GM03348 (cell line): Measurements from ENCODE around the gene CFL2.
"Not testable (repeated sequence)": the region's sequence is repeated elsewhere in the genome, so short reads cannot be mapped to it uniquely, and the experiment has no call there.

Experiments
- DNase-seq: peaks from one replicate; pipeline ENCODE4 v3.0.0; 2012; ENCODE audit warnings: low spot score

Gene CFL2

GRCh38 chr14:34714320-34715126 lies at the start of gene CFL2:
Gene CFL2, minus strand, starts transcription at chr14:34714593. Its CDS starts 53 bp downstream, at chr14:34714540.
- peak; percentile 97 for DNase-seq

- DNase-seq: no peak
Observed at GRCh38 chr14:34755215-34755614, 40.8 kb upstream of the CFL2 start.

- DNase-seq: no peak
Observed at GRCh38 chr14:34754687-34755086, 40.3 kb upstream of the CFL2 start.

- peak; percentile 72 for DNase-seq
Observed at GRCh38 chr14:34750670-34751069, 36.3 kb upstream of the CFL2 start.

- DNase-seq: no peak
Observed at GRCh38 chr14:34750233-34750632, 35.8 kb upstream of the CFL2 start.

- DNase-seq: no peak
Observed at GRCh38 chr14:34749408-34749807, 35.0 kb upstream of the CFL2 start.

- no peak for DNase-seq
Observed at GRCh38 chr14:34742270-34743115, 28.1 kb upstream of the CFL2 start.

GRCh38 chr14:34741840-34742239 lies 27.4 kb upstream of the CFL2 start:
- DNase-seq: no peak

GRCh38 chr14:34740139-34740538 lies 25.7 kb upstream of the CFL2 start:
- not testable (repeated sequence) for DNase-seq

GRCh38 chr14:34737079-34737478 lies 22.7 kb upstream of the CFL2 start:
- not testable (repeated sequence) for DNase-seq

- peak; percentile 62 for DNase-seq
Observed at GRCh38 chr14:34733245-34733644, 18.9 kb upstream of the CFL2 start.

GRCh38 chr14:34732802-34733201 lies 18.4 kb upstream of the CFL2 start:
- no peak for DNase-seq

GRCh38 chr14:34723867-34724266 lies 9.5 kb upstream of the CFL2 start:
- DNase-seq: no peak

GRCh38 chr14:34722723-34723545 lies 8.5 kb upstream of the CFL2 start:
- DNase-seq: peak; percentile 80

GRCh38 chr14:34721129-34721528 lies 6.7 kb upstream of the CFL2 start:
- DNase-seq: no peak

GRCh38 chr14:34718750-34719304 lies 4.4 kb upstream of the CFL2 start:
- DNase-seq: peak; percentile 28

GRCh38 chr14:34715127-34715863 lies 902 bp upstream of the CFL2 start:
- DNase-seq: no peak

GRCh38 chr14:34713681-34714319 lies 593 bp downstream of the CFL2 start:
- DNase-seq: peak; percentile 50

GRCh38 chr14:34713122-34713680 lies 1.2 kb downstream of the CFL2 start:
- no peak for DNase-seq
